OCI-LY1 (cell line): ENCODE results near the gene FBN2.

ENCODE experiments used
- H2AFZ ChIP-seq: fragments of 200-600 bp; sonication (generic), shearing (Covaris generic); 2 replicates; pipeline ENCODE4 v1.6.0; 2014; ENCODE audit warnings: antibody characterized with exemption, mild to moderate bottlenecking, low read length
- H3F3A ChIP-seq: fragments of 200-600 bp; sonication (generic), shearing (Covaris generic); 2 replicates; pipeline ENCODE4 v1.6.0; 2014; ENCODE audit warnings: mild to moderate bottlenecking, antibody characterized with exemption, low read length, moderate library complexity; ENCODE audit not compliant: insufficient read depth
- H3K27ac ChIP-seq: fragments of 200-600 bp; sonication (generic); 2 replicates; pipeline ENCODE4 v1.5.1; 2014; ENCODE audit warnings: low read length, mixed run types, mild to moderate bottlenecking, low read depth; ENCODE audit not compliant: poor library complexity, severe bottlenecking
- H3K27me3 ChIP-seq: fragments of 200-600 bp; sonication (generic); 2 replicates; pipeline ENCODE4 v1.6.0; 2014; ENCODE audit warnings: antibody characterized with exemption, mild to moderate bottlenecking, low read length, moderate library complexity; ENCODE audit not compliant: insufficient read depth
- H3K36me3 ChIP-seq: fragments of 200-600 bp; sonication (generic); 2 replicates; pipeline ENCODE4 v1.6.1; 2014; ENCODE audit warnings: mild to moderate bottlenecking, antibody characterized with exemption, low read length, moderate library complexity, mixed read lengths; ENCODE audit not compliant: insufficient read depth
- H3K4me1 ChIP-seq: fragments of 200-600 bp; sonication (generic); 2 replicates; pipeline ENCODE4 v1.5.1; 2014; ENCODE audit warnings: mild to moderate bottlenecking, low read length, moderate library complexity; ENCODE audit not compliant: insufficient read depth, severe bottlenecking
- H3K4me2 ChIP-seq: fragments of 200-600 bp; sonication (generic), shearing (Covaris generic); 2 replicates; pipeline ENCODE4 v1.6.1; 2014; ENCODE audit warnings: low read length
- H3K4me3 ChIP-seq: fragments of 200-600 bp; sonication (generic); 2 replicates; pipeline ENCODE4 v1.5.1; 2014; ENCODE audit warnings: low read length, low read depth, mild to moderate bottlenecking, mixed read lengths; ENCODE audit not compliant: poor library complexity, severe bottlenecking
- H3K79me2 ChIP-seq: fragments of 200-600 bp; shearing (Covaris generic); 2 replicates; pipeline ENCODE4 v1.6.1; 2016; ENCODE audit warnings: mixed run types, low read length, mixed read lengths; ENCODE audit not compliant: insufficient read depth
- H3K9ac ChIP-seq: fragments of 200-600 bp; sonication (generic), shearing (Covaris generic); 2 replicates; pipeline ENCODE4 v1.6.1; 2014; ENCODE audit warnings: mild to moderate bottlenecking, low read length, mixed read lengths
- H3K9me2 ChIP-seq: fragments of 200-600 bp; sonication (generic), shearing (Covaris generic); 2 replicates; pipeline ENCODE4 v1.6.1; 2014; ENCODE audit warnings: low read depth, mild to moderate bottlenecking, low read length, mixed read lengths
- H3K9me3 ChIP-seq: fragments of 200-600 bp; shearing (Covaris generic); 2 replicates; pipeline ENCODE4 v1.6.1; 2014; ENCODE audit warnings: low read length, mixed read lengths
- H4K20me1 ChIP-seq: fragments of 200-600 bp; sonication (generic), shearing (Covaris generic); 2 replicates; pipeline ENCODE4 v1.6.0; 2016; ENCODE audit warnings: mild to moderate bottlenecking, low read length; ENCODE audit not compliant: insufficient read depth
- EZH2 ChIP-seq: fragments of 200-600 bp; sonication (generic), shearing (Covaris generic); IDR thresholded peaks from 2 replicates; pipeline ENCODE4 v1.8.0; 2017; ENCODE audit warnings: borderline replicate concordance, mixed run types, mild to moderate bottlenecking, antibody characterized with exemption, low read length, moderate library complexity, mixed read lengths
- TF ChIP-seq, protein P1 (sequence below): fragments of 200-600 bp; sonication (generic), shearing (Covaris generic); IDR thresholded peaks from 2 replicates; pipeline ENCODE4 v1.5.1; 2017; ENCODE audit warnings: mild to moderate bottlenecking, antibody characterized with exemption, low read length, moderate library complexity, mixed read lengths

FBN2 gene

GRCh38 chr5:128228008-128228407, 310.0 kb downstream of the FBN2 start:
- Histone ChIP-seq H3K27me3 (no peaks in the 10 kb centered on the region), H3F3A (no peaks in the 10 kb centered on the region), H3K4me1 (no peaks in the 10 kb centered on the region), H3K27ac (no peak overlapping the region), H3K9ac (no peak overlapping the region), H2AFZ (no peak overlapping the region), H3K4me3 (no peak overlapping the region), H3K36me3 (no peaks in the 10 kb centered on the region), H3K9me2 (no peaks in the 10 kb centered on the region), H3K79me2 (no peaks in the 10 kb centered on the region), H3K4me2 (no peak overlapping the region), H3K9me3 (no peaks in the 10 kb centered on the region), H4K20me1 (no peaks in the 10 kb centered on the region)
- TF ChIP-seq, protein P1, sequence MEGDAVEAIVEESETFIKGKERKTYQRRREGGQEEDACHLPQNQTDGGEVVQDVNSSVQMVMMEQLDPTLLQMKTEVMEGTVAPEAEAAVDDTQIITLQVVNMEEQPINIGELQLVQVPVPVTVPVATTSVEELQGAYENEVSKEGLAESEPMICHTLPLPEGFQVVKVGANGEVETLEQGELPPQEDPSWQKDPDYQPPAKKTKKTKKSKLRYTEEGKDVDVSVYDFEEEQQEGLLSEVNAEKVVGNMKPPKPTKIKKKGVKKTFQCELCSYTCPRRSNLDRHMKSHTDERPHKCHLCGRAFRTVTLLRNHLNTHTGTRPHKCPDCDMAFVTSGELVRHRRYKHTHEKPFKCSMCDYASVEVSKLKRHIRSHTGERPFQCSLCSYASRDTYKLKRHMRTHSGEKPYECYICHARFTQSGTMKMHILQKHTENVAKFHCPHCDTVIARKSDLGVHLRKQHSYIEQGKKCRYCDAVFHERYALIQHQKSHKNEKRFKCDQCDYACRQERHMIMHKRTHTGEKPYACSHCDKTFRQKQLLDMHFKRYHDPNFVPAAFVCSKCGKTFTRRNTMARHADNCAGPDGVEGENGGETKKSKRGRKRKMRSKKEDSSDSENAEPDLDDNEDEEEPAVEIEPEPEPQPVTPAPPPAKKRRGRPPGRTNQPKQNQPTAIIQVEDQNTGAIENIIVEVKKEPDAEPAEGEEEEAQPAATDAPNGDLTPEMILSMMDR = no peak
- no peak for TF ChIP-seq EZH2

GRCh38 chr5:128225245-128226030, 312.6 kb downstream of the FBN2 start:
- Histone ChIP-seq H3K4me2 (no peak overlapping the region), H3K9me2 (no peaks in the 10 kb centered on the region), H4K20me1 (no peaks in the 10 kb centered on the region), H3F3A (no peaks in the 10 kb centered on the region), H3K27me3 (no peaks in the 10 kb centered on the region), H3K4me1 (no peaks in the 10 kb centered on the region), H3K9ac (no peak overlapping the region), H3K36me3 (no peaks in the 10 kb centered on the region), H3K9me3 (no peaks in the 10 kb centered on the region), H3K27ac (no peak overlapping the region), H3K4me3 (no peak overlapping the region), H2AFZ (no peak overlapping the region), H3K79me2 (no peaks in the 10 kb centered on the region)
- TF ChIP-seq, protein P1 = no peak

DNA sequence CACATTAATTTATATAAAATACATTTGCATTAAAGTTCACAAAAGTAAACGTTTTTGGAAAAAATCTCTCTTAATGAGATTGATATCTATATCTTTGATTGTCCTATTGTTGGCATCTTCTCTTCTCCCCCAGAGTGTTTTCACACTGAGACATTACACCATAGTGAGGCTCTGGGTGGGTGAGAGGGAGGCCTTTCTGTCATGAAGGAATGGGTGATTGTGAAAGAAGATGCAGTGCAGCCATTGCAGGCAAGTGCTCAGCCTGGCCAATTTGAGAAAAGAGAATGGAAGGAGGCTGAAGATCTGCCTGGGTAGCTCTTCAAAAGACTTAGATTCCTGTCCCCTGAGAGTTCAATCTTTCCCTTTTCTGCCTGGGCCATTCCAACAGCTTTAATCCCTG, 313.7 kb downstream of the FBN2 start:
- TF ChIP-seq, protein P1 = no peak
- TF ChIP-seq EZH2 = no peak
- Histone ChIP-seq H3K4me1 (no peaks in the 10 kb centered on the region), H3F3A (no peaks in the 10 kb centered on the region), H3K4me2 (no peak overlapping the region), H3K27ac (no peak overlapping the region), H3K9me3 (no peaks in the 10 kb centered on the region), H3K9ac (no peak overlapping the region), H3K4me3 (no peak overlapping the region), H3K79me2 (no peaks in the 10 kb centered on the region), H4K20me1 (no peaks in the 10 kb centered on the region), H3K27me3 (no peaks in the 10 kb centered on the region), H3K9me2 (no peaks in the 10 kb centered on the region), H2AFZ (no peak overlapping the region), H3K36me3 (no peaks in the 10 kb centered on the region)
